ENCODE data around the gene SYNM.

SYNM gene

DNA sequence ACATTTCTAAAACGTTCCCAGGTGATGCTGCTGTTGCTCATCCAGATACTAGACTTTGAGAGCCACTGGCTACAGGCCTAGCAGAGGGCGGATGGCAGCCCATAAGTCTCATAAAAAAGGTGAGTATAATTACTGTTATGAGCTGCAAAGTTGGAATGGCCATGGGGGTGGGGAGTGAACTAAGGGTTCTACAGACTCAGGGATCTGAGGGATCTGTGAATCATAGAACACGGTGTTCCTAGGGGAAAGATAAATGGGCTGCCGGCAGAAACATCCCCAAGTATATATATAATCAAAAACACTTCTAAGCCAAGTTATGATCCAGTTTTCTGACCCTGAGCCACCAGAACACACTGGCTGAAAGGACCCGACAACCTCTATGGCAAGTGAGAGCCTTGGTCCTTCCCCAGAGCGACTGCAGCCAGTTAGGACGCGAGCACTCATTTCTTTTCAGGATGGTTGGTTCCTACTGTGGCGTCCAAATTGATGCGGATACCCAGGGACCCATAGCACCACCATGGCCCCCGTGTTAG is 7.9 kb upstream of the SYNM start:
- no peak overlapping the region for H3K4me3 ChIP-seq (ENCODE audit: low read depth, low read length)
- peaks cover 7% of the 10 kb centered on the region for H3K27me3 ChIP-seq (ENCODE audit: insufficient read depth, low read depth, severe bottlenecking)
- H3K27ac ChIP-seq, result no peak overlapping the region
- no peak for DNase-seq
- TF ChIP-seq, protein P1, sequence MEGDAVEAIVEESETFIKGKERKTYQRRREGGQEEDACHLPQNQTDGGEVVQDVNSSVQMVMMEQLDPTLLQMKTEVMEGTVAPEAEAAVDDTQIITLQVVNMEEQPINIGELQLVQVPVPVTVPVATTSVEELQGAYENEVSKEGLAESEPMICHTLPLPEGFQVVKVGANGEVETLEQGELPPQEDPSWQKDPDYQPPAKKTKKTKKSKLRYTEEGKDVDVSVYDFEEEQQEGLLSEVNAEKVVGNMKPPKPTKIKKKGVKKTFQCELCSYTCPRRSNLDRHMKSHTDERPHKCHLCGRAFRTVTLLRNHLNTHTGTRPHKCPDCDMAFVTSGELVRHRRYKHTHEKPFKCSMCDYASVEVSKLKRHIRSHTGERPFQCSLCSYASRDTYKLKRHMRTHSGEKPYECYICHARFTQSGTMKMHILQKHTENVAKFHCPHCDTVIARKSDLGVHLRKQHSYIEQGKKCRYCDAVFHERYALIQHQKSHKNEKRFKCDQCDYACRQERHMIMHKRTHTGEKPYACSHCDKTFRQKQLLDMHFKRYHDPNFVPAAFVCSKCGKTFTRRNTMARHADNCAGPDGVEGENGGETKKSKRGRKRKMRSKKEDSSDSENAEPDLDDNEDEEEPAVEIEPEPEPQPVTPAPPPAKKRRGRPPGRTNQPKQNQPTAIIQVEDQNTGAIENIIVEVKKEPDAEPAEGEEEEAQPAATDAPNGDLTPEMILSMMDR (IDR thresholded peaks at IDR 0.05; ENCODE audit: low read depth, low read length), result no peak
- no peaks in the 10 kb centered on the region for H3K36me3 ChIP-seq
- no peaks in the 10 kb centered on the region for H3K9me3 ChIP-seq (ENCODE audit: severe bottlenecking)

DNA sequence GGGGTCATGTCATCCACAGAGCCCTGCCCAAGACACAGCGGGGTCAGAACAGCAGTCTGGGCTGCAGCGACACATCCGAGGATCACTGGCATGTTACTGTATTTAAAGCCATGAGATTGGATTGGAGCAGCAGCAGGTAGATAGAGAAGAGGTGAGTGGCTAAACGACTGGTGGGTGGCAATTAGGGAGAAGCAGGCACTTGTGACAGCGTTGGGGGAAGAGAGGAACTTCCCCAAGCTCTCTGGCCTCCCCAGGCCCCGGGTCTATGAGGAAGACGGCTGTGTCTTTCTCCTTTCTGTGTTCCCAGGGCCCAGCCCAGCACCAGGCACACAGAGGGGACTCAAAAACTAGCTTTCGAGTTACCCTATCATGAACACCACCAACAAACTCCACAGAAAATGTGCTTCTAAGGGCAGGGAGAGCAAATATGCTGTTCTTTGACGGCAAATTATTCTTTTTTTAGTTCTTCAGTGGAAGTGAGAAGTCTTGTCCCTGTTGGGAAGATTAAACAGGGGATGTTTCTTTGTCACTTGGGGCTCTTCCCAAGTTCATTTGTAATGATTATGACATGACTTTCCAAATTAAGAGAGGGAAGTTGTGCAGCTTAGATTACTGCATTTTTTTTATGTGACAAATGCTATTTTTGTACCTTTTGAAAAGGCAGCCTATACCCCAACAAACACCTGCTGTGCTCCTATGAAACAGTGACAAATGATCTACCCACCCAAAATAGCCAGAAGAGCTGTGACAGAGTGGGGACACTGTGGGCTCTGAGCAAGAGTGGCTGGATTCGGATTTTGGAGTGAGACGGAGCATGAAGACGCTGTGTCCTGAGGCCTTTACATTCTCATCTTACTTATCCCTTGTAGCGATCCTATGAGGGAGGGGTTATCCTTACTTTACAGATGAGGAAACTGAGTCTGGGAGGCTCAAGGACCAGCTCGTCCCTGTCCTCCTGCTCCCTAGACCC is 7.2 kb upstream of the SYNM start:
- Histone ChIP-seq H3K9me3 (ENCODE audit: severe bottlenecking) (no peaks in the 10 kb centered on the region), H3K4me3 (ENCODE audit: low read depth, low read length) (no peak overlapping the region), H3K27me3 (ENCODE audit: insufficient read depth, low read depth, severe bottlenecking) (peaks cover 7% of the 10 kb centered on the region), H3K27ac (no peak overlapping the region), H3K36me3 (no peaks in the 10 kb centered on the region)
- TF ChIP-seq, protein P1 (IDR thresholded peaks at IDR 0.05; ENCODE audit: low read depth, low read length), result no peak
- DNase-seq, result no peak

DNA sequence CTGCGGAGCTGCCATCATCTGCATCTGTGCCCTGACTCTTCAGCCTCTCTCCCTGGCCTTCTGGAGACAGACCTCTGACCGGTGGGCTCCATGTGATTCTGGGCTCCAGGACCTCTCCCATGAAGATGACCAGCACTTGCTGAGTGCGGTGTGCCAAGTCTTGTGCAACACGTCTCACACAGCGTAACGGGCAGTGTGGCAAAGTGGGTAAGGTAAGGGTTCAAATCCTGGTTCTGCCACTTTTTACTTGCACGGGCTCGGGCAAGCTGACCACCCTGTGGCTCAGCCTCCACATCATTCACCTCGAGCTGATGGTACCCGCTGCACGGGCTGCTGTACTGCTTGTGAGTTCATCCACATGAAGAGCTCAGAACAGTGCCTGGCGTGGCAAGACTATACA is 6.5 kb upstream of the SYNM start:
- DNase-seq, result no peak
- H3K27ac ChIP-seq, result no peak overlapping the region
- no peak overlapping the region for H3K4me3 ChIP-seq (ENCODE audit: low read depth, low read length)
- TF ChIP-seq, protein P1 (IDR thresholded peaks at IDR 0.05; ENCODE audit: low read depth, low read length), result no peak
- H3K27me3 ChIP-seq (ENCODE audit: insufficient read depth, low read depth, severe bottlenecking), result peaks cover 7% of the 10 kb centered on the region
- no peaks in the 10 kb centered on the region for H3K36me3 ChIP-seq
- H3K9me3 ChIP-seq (ENCODE audit: severe bottlenecking), result no peaks in the 10 kb centered on the region

DNA sequence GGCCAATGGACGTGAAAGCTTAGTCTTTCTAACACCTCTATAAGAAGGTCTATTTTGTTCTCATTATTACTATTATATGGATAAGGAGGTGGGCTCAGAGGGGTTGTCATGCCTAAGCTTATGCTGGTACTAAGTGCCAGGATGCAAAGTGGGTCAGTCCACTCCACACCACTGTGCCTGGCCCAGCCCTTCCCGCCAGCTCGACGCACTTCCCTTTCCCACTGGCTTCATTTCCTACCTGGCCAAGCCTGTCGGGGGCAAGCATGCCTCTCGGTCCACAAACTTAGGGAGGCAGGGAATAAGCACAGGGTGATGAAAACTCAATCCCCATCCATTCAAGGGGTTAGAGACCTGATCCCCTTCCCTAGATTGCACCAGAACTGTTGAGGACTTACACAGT is 5.9 kb upstream of the SYNM start:
- peaks cover 7% of the 10 kb centered on the region for H3K27me3 ChIP-seq (ENCODE audit: insufficient read depth, low read depth, severe bottlenecking)
- no peak overlapping the region for H3K4me3 ChIP-seq (ENCODE audit: low read depth, low read length)
- DNase-seq, result no peak
- no peak overlapping the region for H3K27ac ChIP-seq
- no peaks in the 10 kb centered on the region for H3K36me3 ChIP-seq
- TF ChIP-seq, protein P1 (IDR thresholded peaks at IDR 0.05; ENCODE audit: low read depth, low read length), result no peak
- H3K9me3 ChIP-seq (ENCODE audit: severe bottlenecking), result no peaks in the 10 kb centered on the region

DNA sequence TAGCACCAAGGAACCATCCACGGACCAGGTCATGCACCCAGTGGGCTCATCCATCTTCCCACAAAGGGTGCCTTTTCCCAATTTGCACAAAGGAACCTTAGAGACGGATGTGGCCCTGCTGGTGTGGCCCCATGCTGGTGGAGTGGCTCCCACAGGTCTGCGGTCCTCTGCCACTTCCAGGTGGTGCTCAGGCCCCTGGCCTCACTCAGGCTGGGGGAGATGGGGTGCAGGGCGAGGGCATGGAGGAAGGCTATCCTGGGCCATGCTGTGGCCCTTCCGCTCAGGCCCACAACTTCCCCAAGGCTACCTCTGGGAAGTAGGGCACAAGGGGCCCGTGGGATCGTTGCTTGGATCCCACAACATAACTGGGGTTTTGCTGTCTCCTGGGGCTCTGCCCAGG is 5.2 kb upstream of the SYNM start:
- Histone ChIP-seq H3K4me3 (ENCODE audit: low read depth, low read length) (no peak overlapping the region), H3K9me3 (ENCODE audit: severe bottlenecking) (no peaks in the 10 kb centered on the region), H3K27ac (no peak overlapping the region), H3K36me3 (no peaks in the 10 kb centered on the region), H3K27me3 (ENCODE audit: insufficient read depth, low read depth, severe bottlenecking) (peaks cover 7% of the 10 kb centered on the region)
- TF ChIP-seq, protein P1 (IDR thresholded peaks at IDR 0.05; ENCODE audit: low read depth, low read length), result no peak
- no peak for DNase-seq

Measured in WERI-Rb-1 (cell line).